A673 (cell line): ENCODE data around the gene FAM168A. TPM values are rescaled to one million over a fixed set of nuclear protein-coding genes. Genes with fewer than 3 reads are reported as not detected.

Experiments used
- BruUV-seq: library from RNA; stranded (reverse); fragments of 400-500 nt; replicated peaks from 2 replicates; lab custom pipeline; 2021; lab: Mats Ljungman, UMichigan
- CTCF ChIA-PET: fragments of 300-600 bp; sonication (Branson Sonifier 250); formaldehyde crosslinking; loops from one replicate; lab custom pipeline; 2022; ENCODE audit warnings: antibody characterized with exemption; lab: Charles Lee
- POLR2A ChIA-PET: fragments of 300-600 bp; sonication (Branson Sonifier 250); formaldehyde crosslinking; loops from one replicate; lab custom pipeline; 2022; ENCODE audit warnings: antibody characterized with exemption; ENCODE audit not compliant: low non-redundant PET; lab: Charles Lee
- DNase-seq: peaks from one replicate; pipeline ENCODE4 v3.0.0-alpha.2; 2015; ENCODE audit warnings: low spot score
- H3K27ac ChIP-seq: fragments of 200-600 bp; sonication (generic); 2 replicates; pipeline ENCODE4 v1.5.1; 2016; ENCODE audit warnings: mixed run types, low read depth, mild to moderate bottlenecking, mixed read lengths, antibody characterized with exemption, low read length; ENCODE audit not compliant: poor library complexity, severe bottlenecking
- H3K27me3 ChIP-seq: fragments of 200-600 bp; sonication (generic); replicated peaks from 2 replicates; pipeline ENCODE4 v1.6.1; 2017; ENCODE audit warnings: mixed run types, low read depth, mild to moderate bottlenecking, mixed read lengths, antibody characterized with exemption, low read length; ENCODE audit not compliant: insufficient read depth, poor library complexity
- H3K36me3 ChIP-seq: fragments of 200-600 bp; sonication (generic); 2 replicates; pipeline ENCODE4 v1.6.1; 2016; ENCODE audit warnings: mixed run types, mild to moderate bottlenecking, mixed read lengths, antibody characterized with exemption, low read length; ENCODE audit not compliant: insufficient read depth, poor library complexity, severe bottlenecking
- H3K4me1 ChIP-seq: fragments of 200-600 bp; sonication (generic); 2 replicates; pipeline ENCODE4 v1.6.1; 2017; ENCODE audit warnings: mixed run types, mild to moderate bottlenecking, mixed read lengths, antibody characterized with exemption, low read length; ENCODE audit not compliant: insufficient read depth, poor library complexity, severe bottlenecking
- H3K4me3 ChIP-seq: fragments of 200-600 bp; sonication (generic); 2 replicates; pipeline ENCODE4 v1.5.1; 2016; ENCODE audit warnings: low read depth, mixed run types, mild to moderate bottlenecking, mixed read lengths, low read length; ENCODE audit not compliant: poor library complexity, severe bottlenecking
- H3K9me3 ChIP-seq: fragments of 200-600 bp; sonication (generic); 2 replicates; pipeline ENCODE4 v1.6.1; 2016; ENCODE audit warnings: mixed run types, low read depth, mild to moderate bottlenecking, mixed read lengths, antibody characterized with exemption, low read length; ENCODE audit not compliant: poor library complexity, severe bottlenecking
- CTCF ChIP-seq: fragments of 300-800, 200-600 bp; sonication (generic); conservative IDR thresholded peaks from 2 replicates; pipeline ENCODE4 v1.5.1; 2017; ENCODE audit warnings: low read depth, mild to moderate bottlenecking, antibody characterized with exemption, low read length, moderate library complexity, mixed read lengths
- EZH2 ChIP-seq: fragments of 200-600 bp; sonication (generic); IDR thresholded peaks from 2 replicates; pipeline ENCODE4 v1.6.1; 2017; ENCODE audit warnings: borderline replicate concordance, low read depth, mild to moderate bottlenecking, mixed read lengths, antibody characterized with exemption, low read length; ENCODE audit not compliant: poor library complexity, severe bottlenecking
- intact Hi-C: fragments of 100-400 bp; cut with micrococcal nuclease; formaldehyde crosslinking; loops from one replicate; pipeline ENCODE4 v1.10.0; 2022; ENCODE audit not compliant: unreplicated experiment
- total RNA-seq: library from RNA; stranded (reverse); gene quantifications from 2 replicates; pipeline ENCODE4 v1.2.3, GENCODE V29; 2021

FAM168A gene
- total RNA-seq, 1 experiment from 2014 or later = 46.1 TPM

- BruUV-seq = no TSS peak
- POLR2A ChIA-PET = no interaction called here
- intact Hi-C loops = no loop called here
- H3K27me3 ChIP-seq = no peaks in the 10 kb centered on the region
- H3K4me1 ChIP-seq = peaks cover 14% of the 10 kb centered on the region
- peak overlapping the region; percentile 27 for H3K27ac ChIP-seq
- H3K9me3 ChIP-seq = no peaks in the 10 kb centered on the region
- H3K36me3 ChIP-seq = no peaks in the 10 kb centered on the region
- TF ChIP-seq EZH2 (no peak), CTCF (no peak)
- H3K4me3 ChIP-seq = peak overlapping the region; percentile 98
- no peak for DNase-seq
- CTCF ChIA-PET = no interaction called here
Observed at GRCh38 chr11:73375830-73376159, 222.1 kb downstream of the FAM168A start.

- TF ChIP-seq CTCF (no peak), EZH2 (no peak)
- H3K4me3 ChIP-seq = no peak overlapping the region
- no peak overlapping the region for H3K27ac ChIP-seq
- no TSS peak for BruUV-seq
- intact Hi-C loops = no loop called here
- no peak for DNase-seq
- H3K27me3 ChIP-seq = no peaks in the 10 kb centered on the region
- peaks cover 14% of the 10 kb centered on the region for H3K4me1 ChIP-seq
- H3K9me3 ChIP-seq = no peaks in the 10 kb centered on the region
- POLR2A ChIA-PET = interaction anchor here (0.8 kb wide), 1 partner anchor 9 kb away, joined by 5 read pairs; no protein-coding TSS in a partner anchor
- CTCF ChIA-PET = no interaction called here
- H3K36me3 ChIP-seq = no peaks in the 10 kb centered on the region
Observed at GRCh38 chr11:73374151-73374550, 223.8 kb downstream of the FAM168A start.

- Histone ChIP-seq H3K27ac (no peak overlapping the region), H3K9me3 (no peaks in the 10 kb centered on the region), H3K4me3 (no peak overlapping the region), H3K27me3 (no peaks in the 10 kb centered on the region), H3K36me3 (no peaks in the 10 kb centered on the region), H3K4me1 (peaks cover 6% of the 10 kb centered on the region)
- DNase-seq = peak; percentile 38
- TF ChIP-seq CTCF (no peak), EZH2 (no peak)
- intact Hi-C loops = no loop called here
- ChIA-PET CTCF (interaction anchor here (1.2 kb wide), 1 partner anchor 21 kb away, joined by 3 read pairs; no protein-coding TSS in a partner anchor), POLR2A (no interaction called here)
- BruUV-seq = no TSS peak
Observed at GRCh38 chr11:73372375-73372993, 225.4 kb downstream of the FAM168A start.
